Measurements from ENCODE around the gene WDR64.

GRCh38 chr1:241658081-241658793, 6.2 kb downstream of the WDR64 start:
- no peak for TF ChIP-seq RAD21 (IDR thresholded peaks at IDR 0.05; ENCODE audit: low read length)
- TF ChIP-seq USF2 (IDR thresholded peaks at IDR 0.05; ENCODE audit: low read depth, low read length): no peak
- no peak for TF ChIP-seq CEBPB (IDR thresholded peaks at IDR 0.05; ENCODE audit: low read depth, low read length)
- TF ChIP-seq CTCF (conservative IDR thresholded peaks at IDR 0.05; ENCODE audit: low read depth, low read length): no peak
